Retinal pigment epithelial cell (primary cell): ENCODE data around the gene C19orf81.

Experiments
- DNase-seq: peaks from one replicate; pipeline ENCODE4 v3.0.0-alpha.2; 2010; ENCODE audit warnings: low read depth
- H3K4me3 ChIP-seq: 2 replicates; pipeline ENCODE4 v1.5.1; 2011; ENCODE audit warnings: mild to moderate bottlenecking, low read length, control low read depth, moderate library complexity
- CTCF ChIP-seq: conservative IDR thresholded peaks from 2 replicates; pipeline ENCODE4 v1.5.1; 2011; ENCODE audit warnings: low read depth, low read length, control low read depth, inconsistent platforms

Gene C19orf81

GRCh38 chr19:50633973-50634372 is 15.3 kb upstream of the C19orf81 start:
- no peak for TF ChIP-seq CTCF
- no peak overlapping the region for H3K4me3 ChIP-seq
- no peak for DNase-seq

- DNase-seq: no peak
- no peak for TF ChIP-seq CTCF
- H3K4me3 ChIP-seq: no peak overlapping the region
These were observed 12.7 kb upstream of the C19orf81 start for GRCh38 chr19:50636317-50637085.

GRCh38 chr19:50638600-50638999 is 10.6 kb upstream of the C19orf81 start:
- no peak overlapping the region for H3K4me3 ChIP-seq
- no peak for TF ChIP-seq CTCF
- no peak for DNase-seq

- no peak for DNase-seq
- H3K4me3 ChIP-seq: peak within 1 kb of the TSS; percentile 38
- no peak for TF ChIP-seq CTCF
These were observed 9.8 kb upstream of the C19orf81 start, which contains the start of gene SYT3 for GRCh38 chr19:50639121-50640112. TSS of gene SYT3 (minus strand) at chr19:50639881. CDS start at chr19:50637411, 2,470 bp downstream.

- DNase-seq: no peak
- no peak overlapping the region for H3K4me3 ChIP-seq
- no peak for TF ChIP-seq CTCF
These were observed 8.9 kb upstream of the C19orf81 start for GRCh38 chr19:50640368-50640767.

- no peak for DNase-seq
- H3K4me3 ChIP-seq: no peak overlapping the region
- TF ChIP-seq CTCF: no peak
These were observed 4.8 kb upstream of the C19orf81 start for GRCh38 chr19:50644315-50644915.
